ENCODE measurements around the gene RGMB.

Gene RGMB

GRCh38 chr5:98753507-98753906, 20.0 kb upstream of the RGMB start:
- no peak overlapping the region for H3K27ac Mint-ChIP-seq
- no peaks in the 10 kb centered on the region for H3K4me1 Mint-ChIP-seq
- peaks cover 30% of the 10 kb centered on the region for H3K27me3 Mint-ChIP-seq
- no peak for ATAC-seq
- no peaks in the 10 kb centered on the region for H3K36me3 Mint-ChIP-seq
- no peak overlapping the region for H3K4me3 Mint-ChIP-seq
- peaks cover 3% of the 10 kb centered on the region for H3K9me3 Mint-ChIP-seq

- Mint-ChIP-seq H3K27ac (no peak overlapping the region), H3K27me3 (peaks cover 30% of the 10 kb centered on the region), H3K4me3 (no peak overlapping the region), H3K36me3 (no peaks in the 10 kb centered on the region), H3K4me1 (no peaks in the 10 kb centered on the region), H3K9me3 (peaks cover 3% of the 10 kb centered on the region)
- ATAC-seq: no peak
These were observed 18.1 kb upstream of the RGMB start for GRCh38 chr5:98755406-98755805.

GRCh38 chr5:98757978-98758377, 15.5 kb upstream of the RGMB start:
- H3K27ac Mint-ChIP-seq: no peak overlapping the region
- no peak for ATAC-seq
- peaks cover 8% of the 10 kb centered on the region for H3K9me3 Mint-ChIP-seq
- peaks cover 40% of the 10 kb centered on the region for H3K27me3 Mint-ChIP-seq
- H3K36me3 Mint-ChIP-seq: no peaks in the 10 kb centered on the region
- H3K4me1 Mint-ChIP-seq: no peaks in the 10 kb centered on the region
- H3K4me3 Mint-ChIP-seq: no peak overlapping the region

- ATAC-seq: no peak
- Mint-ChIP-seq H3K9me3 (peaks cover 5% of the 10 kb centered on the region), H3K27ac (no peak overlapping the region), H3K36me3 (no peaks in the 10 kb centered on the region), H3K4me1 (peaks cover 3% of the 10 kb centered on the region), H3K27me3 (peaks cover 51% of the 10 kb centered on the region), H3K4me3 (no peak overlapping the region)
These were observed 10.3 kb upstream of the RGMB start for GRCh38 chr5:98763001-98763630.

GRCh38 chr5:98765815-98766214, 7.6 kb upstream of the RGMB start:
- H3K9me3 Mint-ChIP-seq: peaks cover 5% of the 10 kb centered on the region
- ATAC-seq: no peak
- H3K4me1 Mint-ChIP-seq: peaks cover 23% of the 10 kb centered on the region
- H3K27me3 Mint-ChIP-seq: peaks cover 58% of the 10 kb centered on the region
- no peak overlapping the region for H3K27ac Mint-ChIP-seq
- no peak overlapping the region for H3K4me3 Mint-ChIP-seq
- no peaks in the 10 kb centered on the region for H3K36me3 Mint-ChIP-seq

- Mint-ChIP-seq H3K9me3 (no peaks in the 10 kb centered on the region), H3K4me1 (peaks cover 39% of the 10 kb centered on the region), H3K27me3 (peaks cover 42% of the 10 kb centered on the region), H3K27ac (no peak overlapping the region), H3K4me3 (no peak overlapping the region), H3K36me3 (no peaks in the 10 kb centered on the region)
- ATAC-seq: no peak
These were observed 5.9 kb upstream of the RGMB start for GRCh38 chr5:98767581-98767980.

GRCh38 chr5:98768160-98768959, 5.1 kb upstream of the RGMB start:
- ATAC-seq: no peak
- no peaks in the 10 kb centered on the region for H3K9me3 Mint-ChIP-seq
- H3K4me3 Mint-ChIP-seq: peak overlapping the region; percentile 88
- no peaks in the 10 kb centered on the region for H3K36me3 Mint-ChIP-seq
- H3K27ac Mint-ChIP-seq: no peak overlapping the region
- H3K27me3 Mint-ChIP-seq: peaks cover 35% of the 10 kb centered on the region
- peaks cover 45% of the 10 kb centered on the region for H3K4me1 Mint-ChIP-seq

- H3K9me3 Mint-ChIP-seq: no peaks in the 10 kb centered on the region
- no peak for ATAC-seq
- H3K4me1 Mint-ChIP-seq: peaks cover 45% of the 10 kb centered on the region
- H3K27ac Mint-ChIP-seq: no peak overlapping the region
- peaks cover 30% of the 10 kb centered on the region for H3K27me3 Mint-ChIP-seq
- H3K36me3 Mint-ChIP-seq: no peaks in the 10 kb centered on the region
- peak overlapping the region; percentile 88 for H3K4me3 Mint-ChIP-seq
These were observed 4.6 kb upstream of the RGMB start for GRCh38 chr5:98768960-98769209.

GRCh38 chr5:98769210-98769958, 4.1 kb upstream of the RGMB start:
- H3K4me1 Mint-ChIP-seq: peaks cover 47% of the 10 kb centered on the region
- no peak for ATAC-seq
- H3K27ac Mint-ChIP-seq: peak overlapping the region; percentile 64
- H3K36me3 Mint-ChIP-seq: no peaks in the 10 kb centered on the region
- no peaks in the 10 kb centered on the region for H3K9me3 Mint-ChIP-seq
- peaks cover 25% of the 10 kb centered on the region for H3K27me3 Mint-ChIP-seq
- H3K4me3 Mint-ChIP-seq: peak overlapping the region; percentile 88

GRCh38 chr5:98769959-98770208, 3.6 kb upstream of the RGMB start:
- Mint-ChIP-seq H3K9me3 (no peaks in the 10 kb centered on the region), H3K27me3 (peaks cover 20% of the 10 kb centered on the region), H3K27ac (peak overlapping the region; percentile 64), H3K4me3 (peak overlapping the region; percentile 88), H3K4me1 (peaks cover 52% of the 10 kb centered on the region), H3K36me3 (no peaks in the 10 kb centered on the region)
- no peak for ATAC-seq

- H3K27ac Mint-ChIP-seq: peak overlapping the region; percentile 64
- H3K9me3 Mint-ChIP-seq: no peaks in the 10 kb centered on the region
- H3K4me1 Mint-ChIP-seq: peaks cover 57% of the 10 kb centered on the region
- peaks cover 19% of the 10 kb centered on the region for H3K27me3 Mint-ChIP-seq
- H3K4me3 Mint-ChIP-seq: peak overlapping the region; percentile 88
- ATAC-seq: no peak
- no peaks in the 10 kb centered on the region for H3K36me3 Mint-ChIP-seq
These were observed 3.1 kb upstream of the RGMB start for GRCh38 chr5:98770209-98770910.

GRCh38 chr5:98770911-98771322, 2.5 kb upstream of the RGMB start:
- H3K9me3 Mint-ChIP-seq: no peaks in the 10 kb centered on the region
- peak overlapping the region; percentile 88 for H3K4me3 Mint-ChIP-seq
- no peaks in the 10 kb centered on the region for H3K36me3 Mint-ChIP-seq
- H3K4me1 Mint-ChIP-seq: peaks cover 62% of the 10 kb centered on the region
- H3K27me3 Mint-ChIP-seq: peaks cover 19% of the 10 kb centered on the region
- H3K27ac Mint-ChIP-seq: no peak overlapping the region
- no peak for ATAC-seq

GRCh38 chr5:98771382-98772109, 1.9 kb upstream of the RGMB start:
- Mint-ChIP-seq H3K9me3 (no peaks in the 10 kb centered on the region), H3K36me3 (no peaks in the 10 kb centered on the region), H3K4me3 (peak overlapping the region; percentile 88), H3K27me3 (peaks cover 19% of the 10 kb centered on the region), H3K4me1 (peaks cover 69% of the 10 kb centered on the region), H3K27ac (no peak overlapping the region)
- no peak for ATAC-seq

- peak; percentile 68 for ATAC-seq
- peak overlapping the region; percentile 95 for H3K4me3 Mint-ChIP-seq
- H3K27me3 Mint-ChIP-seq: peaks cover 11% of the 10 kb centered on the region
- no peaks in the 10 kb centered on the region for H3K9me3 Mint-ChIP-seq
- H3K4me1 Mint-ChIP-seq: peaks cover 79% of the 10 kb centered on the region
- no peaks in the 10 kb centered on the region for H3K36me3 Mint-ChIP-seq
- H3K27ac Mint-ChIP-seq: peak overlapping the region; percentile 88
These were observed 849 bp upstream of the RGMB start for GRCh38 chr5:98772415-98773213.
